Keratinocyte (primary cell): ENCODE data around the gene KDF1. TPM values are rescaled to one million over a fixed set of nuclear protein-coding genes. Genes with fewer than 3 reads are reported as not detected.

ENCODE experiments used
- DNase-seq: peaks from one replicate; pipeline ENCODE4 v3.0.0-alpha.2; 2011; ENCODE audit warnings: low read depth, missing footprints, low spot score
- FAIRE-seq: peaks from 2 replicates; lab custom pipeline; 2011; peaks lifted over from hg19 to GRCh38; lab: Jason Lieb, UNC
- H2AFZ ChIP-seq: 2 replicates; pipeline ENCODE4 v1.6.0; 2012; ENCODE audit warnings: low read length, control low read depth, inconsistent platforms; ENCODE audit not compliant: control insufficient read depth
- H3K27ac ChIP-seq: 2 replicates; pipeline ENCODE4 v1.5.1; 2011; ENCODE audit warnings: low read length; ENCODE audit not compliant: control insufficient read depth, insufficient read depth
- H3K27me3 ChIP-seq: 3 replicates; pipeline ENCODE4 v1.6.0; 2011; ENCODE audit warnings: low read length; ENCODE audit not compliant: control insufficient read depth, insufficient read depth; ENCODE audit errors: extremely low read depth
- H3K36me3 ChIP-seq, 2 experiments: 2 replicates in 1 of 2; 3 replicates in 1 of 2; pipeline ENCODE4 v1.5.1; 2011; ENCODE audit warnings: low read length in 2 of 2, mild to moderate bottlenecking in 1 of 2; ENCODE audit not compliant: control insufficient read depth in 2 of 2, insufficient read depth in 2 of 2; ENCODE audit errors: extremely low read depth in 1 of 2
- H3K4me1 ChIP-seq: 3 replicates; pipeline ENCODE4 v1.5.1; 2011; ENCODE audit warnings: low read length; ENCODE audit not compliant: control insufficient read depth, insufficient read depth; ENCODE audit errors: extremely low read depth
- H3K4me2 ChIP-seq: 3 replicates; pipeline ENCODE4 v1.6.0; 2011; ENCODE audit warnings: low read depth, low read length; ENCODE audit not compliant: control insufficient read depth, insufficient read depth; ENCODE audit errors: extremely low read depth
- H3K4me3 ChIP-seq, 3 experiments: fragments of 200-600 bp in 1 of 3; sonication (generic) in 1 of 3; 2 replicates in 2 of 3; 3 replicates in 1 of 3; pipeline ENCODE4 v1.5.1; 2011 to 2016; ENCODE audit warnings: low read length in 3 of 3, mild to moderate bottlenecking in 3 of 3, control low read depth in 2 of 3, inconsistent platforms in 1 of 3, low read depth in 1 of 3, mixed read lengths in 1 of 3, mixed run types in 1 of 3, moderate library complexity in 1 of 3; ENCODE audit not compliant: control insufficient read depth in 2 of 3, insufficient read depth in 2 of 3; ENCODE audit errors: extremely low read depth in 1 of 3
- H3K79me2 ChIP-seq: 2 replicates; pipeline ENCODE4 v1.6.0; 2012; ENCODE audit warnings: low read length; ENCODE audit not compliant: control insufficient read depth, insufficient read depth
- H3K9ac ChIP-seq: 3 replicates; pipeline ENCODE4 v1.6.0; 2011; ENCODE audit warnings: low read length; ENCODE audit not compliant: control insufficient read depth, insufficient read depth; ENCODE audit errors: extremely low read depth
- H3K9me1 ChIP-seq: 3 replicates; pipeline ENCODE4 v1.6.0; 2011; ENCODE audit warnings: low read length; ENCODE audit not compliant: control insufficient read depth, insufficient read depth; ENCODE audit errors: extremely low read depth
- H3K9me3 ChIP-seq: 2 replicates; pipeline ENCODE4 v1.5.1; 2012; ENCODE audit warnings: low read depth, low read length; ENCODE audit not compliant: control insufficient read depth
- H4K20me1 ChIP-seq: 3 replicates; pipeline ENCODE4 v1.6.0; 2011; ENCODE audit warnings: low read length; ENCODE audit not compliant: control insufficient read depth, insufficient read depth; ENCODE audit errors: extremely low read depth
- CTCF ChIP-seq, 3 experiments: IDR thresholded peaks in 1 of 3; conservative IDR thresholded peaks in 1 of 3; optimal IDR thresholded peaks in 1 of 3; 2 replicates in 2 of 3; 3 replicates in 1 of 3; pipeline versions ENCODE3 to v1.5.1; 2011; ENCODE audit warnings: low read length in 3 of 3, mild to moderate bottlenecking in 3 of 3, moderate library complexity in 2 of 3, control low read depth in 1 of 3, inconsistent platforms in 1 of 3; ENCODE audit not compliant: insufficient read depth in 2 of 3; ENCODE audit errors: extremely low read depth in 1 of 3
- EZH2 ChIP-seq: IDR thresholded peaks from one replicate; pipeline ENCODE4 v1.6.1; 2012; ENCODE audit warnings: inconsistent platforms, mild to moderate bottlenecking, low read length, moderate library complexity
- dilution Hi-C: fragments of 300-500 bp; cut with MboI; formaldehyde crosslinking; loops from one replicate; pipeline ENCODE4 v1.7.0; 2020; ENCODE audit warnings: low sequenced_read_pairs; ENCODE audit not compliant: extremely low pct_ligation_motif_present
- polyA plus RNA-seq, 5 experiments: library from polyadenylated mRNA; depleted of rRNA in 3 of 5; stranded (reverse) in 3 of 5; stranded (forward) in 1 of 5; unstranded in 1 of 5; fragments of >200 nt; gene quantifications; 1 replicate in 1 of 5; 2 replicates in 3 of 5; 3 replicates in 1 of 5; pipeline versions ENCODE4 v1.2.1 to v1.2.3, GENCODE V29; 2011 to 2012; ENCODE audit warnings: missing spikeins in 2 of 5, low read depth in 1 of 5, low replicate concordance in 1 of 5

Gene KDF1
- polyA plus RNA-seq, 1 donor (not counting 4 experiments of a cell fraction or from before 2014, with no cell fraction given): 13.8 TPM

GRCh38 chr1:26951821-26952497, 8.3 kb downstream of the KDF1 start:
- Histone ChIP-seq H3K9me1 (no peaks in the 10 kb centered on the region), H3K4me3 (no peak overlapping the region), H4K20me1 (peaks cover 12% of the 10 kb centered on the region), H3K4me1 (peaks cover 8% of the 10 kb centered on the region), H3K36me3 (peaks cover 21 to 41% of the 10 kb centered on the region in 2 experiments), H3K79me2 (peaks cover 26% of the 10 kb centered on the region), H3K4me2 (no peak overlapping the region), H3K27me3 (no peaks in the 10 kb centered on the region), H3K9ac (no peak overlapping the region), H3K9me3 (no peaks in the 10 kb centered on the region), H3K27ac (no peak overlapping the region), H2AFZ (no peak overlapping the region)
- TF ChIP-seq CTCF (optimal IDR thresholded peaks at IDR 0.05 in 1 of 3, IDR thresholded peaks at IDR 0.05 in 1 of 3, conservative IDR thresholded peaks at IDR 0.05 in 1 of 3; ENCODE audit: extremely low read depth in 1 of 3, insufficient read depth in 2 of 3, low read length in 3 of 3): no peak
- TF ChIP-seq EZH2: no peak
- FAIRE-seq: no peak
- dilution Hi-C loops: no loop called here
- DNase-seq: no peak

GRCh38 chr1:26951216-26951615, 9.1 kb downstream of the KDF1 start:
- FAIRE-seq (no peak), DNase-seq (no peak)
- no peak overlapping the region for H3K27ac ChIP-seq
- H3K9me3 ChIP-seq: no peaks in the 10 kb centered on the region
- H2AFZ ChIP-seq: no peak overlapping the region
- H3K4me3 ChIP-seq: no peak overlapping the region
- peaks cover 8% of the 10 kb centered on the region for H3K4me1 ChIP-seq
- H3K27me3 ChIP-seq: no peaks in the 10 kb centered on the region
- H4K20me1 ChIP-seq: peaks cover 12% of the 10 kb centered on the region
- H3K36me3 ChIP-seq: peaks cover 24 to 40% of the 10 kb centered on the region in 2 experiments
- H3K79me2 ChIP-seq: peaks cover 23% of the 10 kb centered on the region
- H3K4me2 ChIP-seq: no peak overlapping the region
- no peak overlapping the region for H3K9ac ChIP-seq
- TF ChIP-seq EZH2 (no peak), CTCF (optimal IDR thresholded peaks at IDR 0.05 in 1 of 3, IDR thresholded peaks at IDR 0.05 in 1 of 3, conservative IDR thresholded peaks at IDR 0.05 in 1 of 3; ENCODE audit: extremely low read depth in 1 of 3, insufficient read depth in 2 of 3, low read length in 3 of 3) (no peak)
- H3K9me1 ChIP-seq: no peaks in the 10 kb centered on the region
- dilution Hi-C loops: no loop called here
